Keratinocyte (primary cell): ENCODE measurements around the gene FAAH. TPM values are rescaled to one million over a fixed set of nuclear protein-coding genes. Genes with fewer than 3 reads are reported as not detected.

ENCODE experiments used
- DNase-seq: peaks from one replicate; pipeline ENCODE4 v3.0.0-alpha.2; 2011; ENCODE audit warnings: low read depth, missing footprints, low spot score
- FAIRE-seq: peaks from 2 replicates; lab custom pipeline; 2011; peaks lifted over from hg19 to GRCh38; lab: Jason Lieb, UNC
- H2AFZ ChIP-seq: 2 replicates; pipeline ENCODE4 v1.6.0; 2012; ENCODE audit warnings: low read length, control low read depth, inconsistent platforms; ENCODE audit not compliant: control insufficient read depth
- H3K27ac ChIP-seq: 2 replicates; pipeline ENCODE4 v1.5.1; 2011; ENCODE audit warnings: low read length; ENCODE audit not compliant: control insufficient read depth, insufficient read depth
- H3K27me3 ChIP-seq: 3 replicates; pipeline ENCODE4 v1.6.0; 2011; ENCODE audit warnings: low read length; ENCODE audit not compliant: control insufficient read depth, insufficient read depth; ENCODE audit errors: extremely low read depth
- H3K36me3 ChIP-seq, 2 experiments: 2 replicates in 1 of 2; 3 replicates in 1 of 2; pipeline ENCODE4 v1.5.1; 2011; ENCODE audit warnings: low read length in 2 of 2, mild to moderate bottlenecking in 1 of 2; ENCODE audit not compliant: control insufficient read depth in 2 of 2, insufficient read depth in 2 of 2; ENCODE audit errors: extremely low read depth in 1 of 2
- H3K4me1 ChIP-seq: 3 replicates; pipeline ENCODE4 v1.5.1; 2011; ENCODE audit warnings: low read length; ENCODE audit not compliant: control insufficient read depth, insufficient read depth; ENCODE audit errors: extremely low read depth
- H3K4me2 ChIP-seq: 3 replicates; pipeline ENCODE4 v1.6.0; 2011; ENCODE audit warnings: low read depth, low read length; ENCODE audit not compliant: control insufficient read depth, insufficient read depth; ENCODE audit errors: extremely low read depth
- H3K4me3 ChIP-seq, 3 experiments: fragments of 200-600 bp in 1 of 3; sonication (generic) in 1 of 3; 2 replicates in 2 of 3; 3 replicates in 1 of 3; pipeline ENCODE4 v1.5.1; 2011 to 2016; ENCODE audit warnings: low read length in 3 of 3, mild to moderate bottlenecking in 3 of 3, control low read depth in 2 of 3, inconsistent platforms in 1 of 3, low read depth in 1 of 3, mixed read lengths in 1 of 3, mixed run types in 1 of 3, moderate library complexity in 1 of 3; ENCODE audit not compliant: control insufficient read depth in 2 of 3, insufficient read depth in 2 of 3; ENCODE audit errors: extremely low read depth in 1 of 3
- H3K79me2 ChIP-seq: 2 replicates; pipeline ENCODE4 v1.6.0; 2012; ENCODE audit warnings: low read length; ENCODE audit not compliant: control insufficient read depth, insufficient read depth
- H3K9ac ChIP-seq: 3 replicates; pipeline ENCODE4 v1.6.0; 2011; ENCODE audit warnings: low read length; ENCODE audit not compliant: control insufficient read depth, insufficient read depth; ENCODE audit errors: extremely low read depth
- H3K9me1 ChIP-seq: 3 replicates; pipeline ENCODE4 v1.6.0; 2011; ENCODE audit warnings: low read length; ENCODE audit not compliant: control insufficient read depth, insufficient read depth; ENCODE audit errors: extremely low read depth
- H3K9me3 ChIP-seq: 2 replicates; pipeline ENCODE4 v1.5.1; 2012; ENCODE audit warnings: low read depth, low read length; ENCODE audit not compliant: control insufficient read depth
- H4K20me1 ChIP-seq: 3 replicates; pipeline ENCODE4 v1.6.0; 2011; ENCODE audit warnings: low read length; ENCODE audit not compliant: control insufficient read depth, insufficient read depth; ENCODE audit errors: extremely low read depth
- EZH2 ChIP-seq: IDR thresholded peaks from one replicate; pipeline ENCODE4 v1.6.1; 2012; ENCODE audit warnings: inconsistent platforms, mild to moderate bottlenecking, low read length, moderate library complexity
- dilution Hi-C: fragments of 300-500 bp; cut with MboI; formaldehyde crosslinking; loops from one replicate; pipeline ENCODE4 v1.7.0; 2020; ENCODE audit warnings: low sequenced_read_pairs; ENCODE audit not compliant: extremely low pct_ligation_motif_present
- polyA plus RNA-seq, 5 experiments: library from polyadenylated mRNA; depleted of rRNA in 3 of 5; stranded (reverse) in 3 of 5; stranded (forward) in 1 of 5; unstranded in 1 of 5; fragments of >200 nt; gene quantifications; 1 replicate in 1 of 5; 2 replicates in 3 of 5; 3 replicates in 1 of 5; pipeline versions ENCODE4 v1.2.1 to v1.2.3, GENCODE V29; 2011 to 2012; ENCODE audit warnings: missing spikeins in 2 of 5, low read depth in 1 of 5, low replicate concordance in 1 of 5
- TF ChIP-seq, protein P1 (sequence below), 3 experiments: IDR thresholded peaks in 1 of 3; conservative IDR thresholded peaks in 1 of 3; optimal IDR thresholded peaks in 1 of 3; 2 replicates in 2 of 3; 3 replicates in 1 of 3; pipeline versions ENCODE3 to v1.5.1; 2011; ENCODE audit warnings: low read length in 3 of 3, mild to moderate bottlenecking in 3 of 3, moderate library complexity in 2 of 3, control low read depth in 1 of 3, inconsistent platforms in 1 of 3; ENCODE audit not compliant: insufficient read depth in 2 of 3; ENCODE audit errors: extremely low read depth in 1 of 3

FAAH gene
- polyA plus RNA-seq, 1 donor (not counting 4 experiments of a cell fraction or from before 2014, with no cell fraction given), result 5.3 TPM

DNA sequence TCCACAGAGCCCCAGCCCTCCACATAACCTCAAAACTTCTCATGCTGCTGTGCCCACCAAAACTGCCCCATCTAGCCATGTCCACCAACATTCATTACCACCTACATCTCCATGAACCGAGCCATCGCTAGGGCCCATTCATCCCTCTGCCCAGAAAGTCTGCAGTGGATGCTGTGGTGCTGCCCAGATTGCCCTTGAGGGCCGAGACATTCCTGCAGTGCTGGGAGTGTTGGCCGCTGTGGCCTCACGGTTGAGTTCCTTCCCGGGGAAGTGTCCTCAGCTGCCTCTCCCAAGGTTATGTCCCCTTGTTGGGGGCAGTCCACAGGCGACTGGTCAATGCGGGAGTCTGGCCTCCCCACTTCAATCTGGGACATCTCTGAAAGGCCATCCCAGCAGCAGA, 65.2 kb downstream of the FAAH start:
- no peaks in the 10 kb centered on the region for H3K9me1 ChIP-seq
- no peaks in the 10 kb centered on the region for H4K20me1 ChIP-seq
- dilution Hi-C loops, result no loop called here
- H3K79me2 ChIP-seq, result no peaks in the 10 kb centered on the region
- no peak for TF ChIP-seq EZH2
- TF ChIP-seq, protein P1, sequence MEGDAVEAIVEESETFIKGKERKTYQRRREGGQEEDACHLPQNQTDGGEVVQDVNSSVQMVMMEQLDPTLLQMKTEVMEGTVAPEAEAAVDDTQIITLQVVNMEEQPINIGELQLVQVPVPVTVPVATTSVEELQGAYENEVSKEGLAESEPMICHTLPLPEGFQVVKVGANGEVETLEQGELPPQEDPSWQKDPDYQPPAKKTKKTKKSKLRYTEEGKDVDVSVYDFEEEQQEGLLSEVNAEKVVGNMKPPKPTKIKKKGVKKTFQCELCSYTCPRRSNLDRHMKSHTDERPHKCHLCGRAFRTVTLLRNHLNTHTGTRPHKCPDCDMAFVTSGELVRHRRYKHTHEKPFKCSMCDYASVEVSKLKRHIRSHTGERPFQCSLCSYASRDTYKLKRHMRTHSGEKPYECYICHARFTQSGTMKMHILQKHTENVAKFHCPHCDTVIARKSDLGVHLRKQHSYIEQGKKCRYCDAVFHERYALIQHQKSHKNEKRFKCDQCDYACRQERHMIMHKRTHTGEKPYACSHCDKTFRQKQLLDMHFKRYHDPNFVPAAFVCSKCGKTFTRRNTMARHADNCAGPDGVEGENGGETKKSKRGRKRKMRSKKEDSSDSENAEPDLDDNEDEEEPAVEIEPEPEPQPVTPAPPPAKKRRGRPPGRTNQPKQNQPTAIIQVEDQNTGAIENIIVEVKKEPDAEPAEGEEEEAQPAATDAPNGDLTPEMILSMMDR (optimal IDR thresholded peaks at IDR 0.05 in 1 of 3, IDR thresholded peaks at IDR 0.05 in 1 of 3, conservative IDR thresholded peaks at IDR 0.05 in 1 of 3; ENCODE audit: extremely low read depth in 1 of 3, insufficient read depth in 2 of 3, low read length in 3 of 3), result no peak
- FAIRE-seq (no peak), DNase-seq (no peak)
- H3K27me3 ChIP-seq, result peaks cover 37% of the 10 kb centered on the region
- H3K36me3 ChIP-seq, result no peaks in the 10 kb centered on the region
- no peaks in the 10 kb centered on the region for H3K4me1 ChIP-seq
- no peak overlapping the region for H3K4me3 ChIP-seq
- no peak overlapping the region for H3K27ac ChIP-seq
- no peak overlapping the region for H3K4me2 ChIP-seq
- H2AFZ ChIP-seq, result no peak overlapping the region
- no peak overlapping the region for H3K9ac ChIP-seq
- H3K9me3 ChIP-seq, result no peaks in the 10 kb centered on the region

- H3K4me1 ChIP-seq, result no peaks in the 10 kb centered on the region
- H2AFZ ChIP-seq, result no peak overlapping the region
- no peaks in the 10 kb centered on the region for H3K79me2 ChIP-seq
- H3K27ac ChIP-seq, result no peak overlapping the region
- no peaks in the 10 kb centered on the region for H3K36me3 ChIP-seq
- FAIRE-seq (no peak), DNase-seq (no peak)
- H3K9me3 ChIP-seq, result no peaks in the 10 kb centered on the region
- no peaks in the 10 kb centered on the region for H3K9me1 ChIP-seq
- H3K4me2 ChIP-seq, result no peak overlapping the region
- H4K20me1 ChIP-seq, result no peaks in the 10 kb centered on the region
- dilution Hi-C loops, result no loop called here
- TF ChIP-seq EZH2, result no peak
- TF ChIP-seq, protein P1 (optimal IDR thresholded peaks at IDR 0.05 in 1 of 3, IDR thresholded peaks at IDR 0.05 in 1 of 3, conservative IDR thresholded peaks at IDR 0.05 in 1 of 3; ENCODE audit: extremely low read depth in 1 of 3, insufficient read depth in 2 of 3, low read length in 3 of 3), result no peak
- H3K4me3 ChIP-seq, result no peak overlapping the region
- H3K9ac ChIP-seq, result no peak overlapping the region
- peaks cover 48% of the 10 kb centered on the region for H3K27me3 ChIP-seq
Observed at GRCh38 chr1:46461017-46461808, 67.1 kb downstream of the FAAH start.
